Activated CD4-positive, alpha-beta T cell treated with anti-CD3 and anti-CD28 coated beads for 36 hours (primary cell): ENCODE data around the gene SSRP1. TPM values are rescaled to one million over a fixed set of nuclear protein-coding genes. Genes with fewer than 3 reads are reported as not detected.

Experiments
- ATAC-seq: fragments of 200-7000 bp; cut with Tn5 transposase; one replicate; pipeline ENCODE4 v1.10.0; 2021; ENCODE audit warnings: mild to moderate bottlenecking, moderate library complexity
- CTCF ChIA-PET: fragments of 350-600 bp; sonication (Branson Sonifier 250); formaldehyde crosslinking; loops from one replicate; lab custom pipeline; 2021; ENCODE audit warnings: antibody characterized with exemption; lab: Charles Lee
- POLR2A ChIA-PET: fragments of 350-600 bp; sonication (Branson Sonifier 250); formaldehyde crosslinking; loops from one replicate; lab custom pipeline; 2021; ENCODE audit warnings: antibody characterized with exemption, inconsistent platforms; lab: Charles Lee
- DNase-seq: peaks from one replicate; pipeline ENCODE4 v3.0.0-alpha.2; 2020
- H3K27ac Mint-ChIP-seq: one replicate; pipeline ENCODE4 v1.8.0; 2021; ENCODE audit warnings: mixed read lengths
- H3K27me3 Mint-ChIP-seq: one replicate; pipeline ENCODE4 v1.8.0; 2021; ENCODE audit warnings: mixed read lengths
- H3K36me3 Mint-ChIP-seq: one replicate; pipeline ENCODE4 v1.8.0; 2021; ENCODE audit warnings: low read depth, mixed read lengths
- H3K4me1 Mint-ChIP-seq: one replicate; pipeline ENCODE4 v1.8.0; 2021; ENCODE audit warnings: mixed read lengths
- H3K4me3 Mint-ChIP-seq: one replicate; pipeline ENCODE4 v1.8.0; 2021; ENCODE audit warnings: mild to moderate bottlenecking, moderate library complexity, mixed read lengths
- H3K9me3 Mint-ChIP-seq: one replicate; pipeline ENCODE4 v1.8.0; 2021; ENCODE audit warnings: low read depth, mixed read lengths
- intact Hi-C, 2 experiments: fragments of 100-400 bp; cut with DNase I in 1 of 2; cut with micrococcal nuclease in 1 of 2; formaldehyde crosslinking; loops; one replicate each; pipeline versions ENCODE4 v1.14.2 to v1.15.1; 2022 to 2024; cut with DNase I, micrococcal nuclease
- total RNA-seq, 2 experiments: library from RNA; stranded (reverse); gene quantifications; one replicate each; pipeline ENCODE4 v1.2.3, GENCODE V29; 2021

SSRP1 gene
- total RNA-seq, 2 experiments from 2014 or later = 279 to 296 TPM

DNA sequence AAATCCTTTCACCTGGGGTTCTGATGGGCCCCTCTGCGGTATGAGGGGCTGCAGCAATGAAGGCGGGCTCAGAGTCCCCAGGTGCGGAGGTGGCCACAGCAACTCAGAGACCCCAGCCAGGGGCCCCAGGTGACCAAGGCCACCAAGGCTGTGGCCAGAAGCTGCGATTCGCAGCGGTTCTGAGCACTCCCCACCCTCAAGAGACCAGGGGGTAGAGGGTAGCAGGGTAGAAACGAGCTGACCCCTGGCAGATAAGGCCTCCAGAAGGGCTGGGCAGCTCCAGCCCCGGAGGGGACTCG, 11.9 kb downstream of the SSRP1 start:
- POLR2A ChIA-PET = interaction anchor here (0.6 to 0.8 kb wide), 2 partner anchors 12 to 13 kb away, joined by 4 read pairs; no protein-coding TSS in a partner anchor
- intact Hi-C loops = loop anchor here (1.0 to 2.0 kb wide), 2 partner anchors 12 to 1255 kb away; partner anchors contain the start of gene ZFP91 (in 1 of the 2)
- peak overlapping the region; percentile 67 for H3K27ac Mint-ChIP-seq

DNA sequence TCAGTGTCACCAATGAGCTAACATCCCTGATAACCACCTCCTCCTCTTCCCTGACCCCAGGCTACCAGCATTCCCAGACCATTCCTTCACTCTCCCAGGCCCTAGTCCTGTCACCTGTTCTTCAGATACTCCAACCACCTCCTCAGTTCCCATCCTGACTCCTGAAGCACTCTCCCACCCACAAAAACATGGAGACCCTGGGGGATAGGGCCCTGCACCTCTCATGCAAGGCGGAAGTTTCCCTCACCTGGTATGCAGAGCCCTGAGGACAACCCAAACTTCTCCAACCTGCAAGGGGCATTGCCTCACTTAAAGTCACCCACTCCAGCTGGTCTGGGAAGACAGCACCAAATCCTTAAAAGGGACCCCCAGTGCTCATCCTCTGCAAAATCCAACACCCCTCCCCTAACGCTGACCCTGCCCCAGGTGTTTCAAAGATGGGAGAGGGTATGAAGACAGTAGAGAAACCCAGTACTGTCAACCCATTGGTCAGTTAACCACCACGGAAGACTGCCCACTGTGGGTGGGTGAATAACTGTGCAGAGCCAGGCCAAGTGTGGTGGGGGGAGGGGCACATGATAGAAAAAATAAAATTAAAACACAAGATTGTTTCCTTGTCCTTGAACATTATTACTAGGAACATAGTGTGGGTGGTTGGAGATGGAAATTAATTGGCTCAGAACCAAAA, 12.4 kb downstream of the SSRP1 start:
- H3K27me3 Mint-ChIP-seq = no peaks in the 10 kb centered on the region
- peak overlapping the region; percentile 82 for H3K4me3 Mint-ChIP-seq
- no peaks in the 10 kb centered on the region for H3K9me3 Mint-ChIP-seq
- ChIA-PET POLR2A (no interaction called here), CTCF (interaction anchor here (1.0 to 2.1 kb wide), 3 partner anchors 23 to 135 kb away, joined by 4 to 5 read pairs (median 5); no protein-coding TSS in a partner anchor)
- peaks cover 49% of the 10 kb centered on the region for H3K4me1 Mint-ChIP-seq
- peak overlapping the region; percentile 53 for H3K27ac Mint-ChIP-seq
- intact Hi-C loops = no loop called here
- DNase-seq = no peak
- ATAC-seq = no peak
- peaks cover 39% of the 10 kb centered on the region for H3K36me3 Mint-ChIP-seq

More for the DNA sequence above, 11.9 kb downstream of the SSRP1 start:
- DNase-seq (no peak), ATAC-seq (no peak)
- H3K27me3 Mint-ChIP-seq = no peaks in the 10 kb centered on the region
- H3K4me3 Mint-ChIP-seq = peak overlapping the region; percentile 82
- no peaks in the 10 kb centered on the region for H3K9me3 Mint-ChIP-seq
- peaks cover 51% of the 10 kb centered on the region for H3K4me1 Mint-ChIP-seq
- CTCF ChIA-PET = interaction anchor here (0.5 to 2.1 kb wide), 3 partner anchors 134 to 342 kb away, joined by 3 to 5 read pairs (median 3); no protein-coding TSS in a partner anchor
- H3K36me3 Mint-ChIP-seq = peaks cover 44% of the 10 kb centered on the region

GRCh38 chr11:57322256-57323166, 13.2 kb downstream of the SSRP1 start:
- DNase-seq (peak; percentile 54), ATAC-seq (no peak)
- H3K36me3 Mint-ChIP-seq = peaks cover 33% of the 10 kb centered on the region
- H3K4me3 Mint-ChIP-seq = peak overlapping the region; percentile 82
- peaks cover 47% of the 10 kb centered on the region for H3K4me1 Mint-ChIP-seq
- no peaks in the 10 kb centered on the region for H3K9me3 Mint-ChIP-seq
- intact Hi-C loops = no loop called here
- ChIA-PET CTCF (interaction anchor here (0.7 to 2.1 kb wide), 5 partner anchors 23 to 169 kb away, joined by 3 to 5 read pairs (median 4); no protein-coding TSS in a partner anchor), POLR2A (no interaction called here)
- no peaks in the 10 kb centered on the region for H3K27me3 Mint-ChIP-seq
- H3K27ac Mint-ChIP-seq = peak overlapping the region; percentile 29

- ChIA-PET POLR2A (interaction anchor here (0.5 kb wide), 1 partner anchor 91 kb away, joined by 4 read pairs; no protein-coding TSS in a partner anchor), CTCF (interaction anchor here (0.6 to 2.1 kb wide), 7 partner anchors 27 to 595 kb away, joined by 3 to 5 read pairs (median 3); no protein-coding TSS in a partner anchor)
- Mint-ChIP-seq H3K27me3 (no peaks in the 10 kb centered on the region), H3K4me1 (peaks cover 40% of the 10 kb centered on the region), H3K9me3 (no peaks in the 10 kb centered on the region), H3K4me3 (no peak overlapping the region), H3K36me3 (peaks cover 25% of the 10 kb centered on the region), H3K27ac (no peak overlapping the region)
- DNase-seq = no peak
- no peak for ATAC-seq
- intact Hi-C loops = no loop called here
These were observed 14.1 kb downstream of the SSRP1 start for GRCh38 chr11:57321388-57322255.

- ChIA-PET POLR2A (interaction anchor here (0.5 kb wide), 1 partner anchor 92 kb away, joined by 4 read pairs; no protein-coding TSS in a partner anchor), CTCF (interaction anchor here (0.6 to 1.4 kb wide), 3 partner anchors 28 to 596 kb away, joined by 3 read pairs; no protein-coding TSS in a partner anchor)
- no peak overlapping the region for H3K4me3 Mint-ChIP-seq
- peaks cover 18% of the 10 kb centered on the region for H3K36me3 Mint-ChIP-seq
- H3K9me3 Mint-ChIP-seq = no peaks in the 10 kb centered on the region
- DNase-seq = no peak
- intact Hi-C loops = no loop called here
- H3K4me1 Mint-ChIP-seq = peaks cover 32% of the 10 kb centered on the region
- H3K27me3 Mint-ChIP-seq = no peaks in the 10 kb centered on the region
- no peak for ATAC-seq
- no peak overlapping the region for H3K27ac Mint-ChIP-seq
These were observed 14.8 kb downstream of the SSRP1 start for GRCh38 chr11:57320719-57321387.

DNA sequence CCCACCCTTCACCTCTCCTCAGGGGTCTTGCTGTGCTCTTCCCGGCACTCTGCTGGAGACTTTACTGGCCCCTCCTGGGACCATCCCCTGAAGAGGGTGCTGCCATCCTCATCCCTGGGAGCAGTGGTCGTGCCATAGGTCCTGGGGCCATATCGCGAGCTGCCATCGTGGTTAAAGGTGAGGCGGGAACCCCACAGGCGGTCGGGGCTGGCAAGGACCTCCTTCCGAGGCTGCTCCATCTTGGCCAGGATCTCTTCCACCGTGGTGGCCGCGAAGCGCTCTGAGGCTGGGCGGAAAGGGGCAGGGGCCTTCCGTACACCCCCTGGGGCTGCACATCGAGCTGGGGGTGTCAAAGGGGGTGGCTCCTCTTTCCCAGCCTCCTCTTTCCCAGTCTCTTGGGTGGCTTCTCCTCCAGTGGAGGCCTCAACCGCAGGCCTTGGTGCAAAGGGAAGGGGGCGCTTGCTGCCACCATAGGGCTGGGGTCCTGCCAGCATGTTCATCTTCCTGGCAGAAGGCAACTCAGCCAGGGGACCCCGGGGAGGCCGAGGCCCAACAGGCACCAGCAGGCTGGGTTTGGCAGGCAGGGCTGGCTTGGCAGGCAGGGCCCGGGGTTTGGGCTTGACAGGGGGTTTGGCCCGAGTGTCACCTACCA, 15.5 kb downstream of the SSRP1 start:
- no peaks in the 10 kb centered on the region for H3K27me3 Mint-ChIP-seq
- ChIA-PET POLR2A (no interaction called here), CTCF (interaction anchor here (0.6 to 1.4 kb wide), 2 partner anchors 29 to 43 kb away, joined by 3 read pairs; no protein-coding TSS in a partner anchor)
- H3K27ac Mint-ChIP-seq = no peak overlapping the region
- DNase-seq (no peak), ATAC-seq (no peak)
- no peak overlapping the region for H3K4me3 Mint-ChIP-seq
- intact Hi-C loops = no loop called here
- H3K36me3 Mint-ChIP-seq = peaks cover 11% of the 10 kb centered on the region
- H3K4me1 Mint-ChIP-seq = peaks cover 26% of the 10 kb centered on the region
- H3K9me3 Mint-ChIP-seq = no peaks in the 10 kb centered on the region

DNA sequence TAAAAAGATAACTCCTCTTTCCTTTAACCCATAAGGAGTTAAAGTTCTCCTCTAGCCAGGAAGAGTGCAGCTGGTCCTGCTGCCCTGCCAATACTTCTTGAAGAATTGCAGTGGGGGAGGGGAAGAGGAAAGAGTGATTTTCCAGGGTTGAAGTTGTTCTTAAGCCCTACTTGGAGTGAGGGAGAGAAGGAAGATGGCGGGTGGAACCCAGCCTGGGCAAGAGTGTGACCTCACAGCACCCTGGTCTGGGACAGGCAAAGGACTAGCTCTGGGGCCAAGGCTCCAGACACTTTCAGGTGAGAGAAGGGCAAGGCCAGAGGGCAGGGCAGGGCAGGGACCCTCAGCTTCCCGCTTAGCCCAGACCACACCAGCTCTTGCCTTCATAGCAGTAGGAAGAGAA, 17.5 kb downstream of the SSRP1 start:
- peaks cover 17% of the 10 kb centered on the region for H3K4me1 Mint-ChIP-seq
- DNase-seq (no peak), ATAC-seq (no peak)
- H3K4me3 Mint-ChIP-seq = no peak overlapping the region
- intact Hi-C loops = no loop called here
- H3K36me3 Mint-ChIP-seq = peaks cover 9% of the 10 kb centered on the region
- H3K27me3 Mint-ChIP-seq = no peaks in the 10 kb centered on the region
- H3K27ac Mint-ChIP-seq = no peak overlapping the region
- ChIA-PET CTCF (no interaction called here), POLR2A (interaction anchor here (0.6 kb wide), 1 partner anchor 193 kb away, joined by 5 read pairs; no protein-coding TSS in a partner anchor)
- no peaks in the 10 kb centered on the region for H3K9me3 Mint-ChIP-seq

GRCh38 chr11:57316017-57316416, 19.7 kb downstream of the SSRP1 start:
- no peaks in the 10 kb centered on the region for H3K9me3 Mint-ChIP-seq
- no peak overlapping the region for H3K4me3 Mint-ChIP-seq
- CTCF ChIA-PET = no interaction called here
- ATAC-seq (no peak), DNase-seq (no peak)
- H3K4me1 Mint-ChIP-seq = peaks cover 2% of the 10 kb centered on the region
- H3K36me3 Mint-ChIP-seq = peaks cover 8% of the 10 kb centered on the region
- POLR2A ChIA-PET = no interaction called here
- no peaks in the 10 kb centered on the region for H3K27me3 Mint-ChIP-seq
- H3K27ac Mint-ChIP-seq = no peak overlapping the region
- intact Hi-C loops = no loop called here

GRCh38 chr11:57315491-57315890, 20.2 kb downstream of the SSRP1 start:
- ChIA-PET CTCF (no interaction called here), POLR2A (no interaction called here)
- Mint-ChIP-seq H3K27ac (no peak overlapping the region), H3K36me3 (peaks cover 5% of the 10 kb centered on the region), H3K9me3 (no peaks in the 10 kb centered on the region), H3K27me3 (no peaks in the 10 kb centered on the region), H3K4me3 (no peak overlapping the region), H3K4me1 (peaks cover 7% of the 10 kb centered on the region)
- DNase-seq = no peak
- intact Hi-C loops = no loop called here
- no peak for ATAC-seq
